IMR-90 (cell line): ENCODE results near the gene KLHDC1. TPM values are rescaled to one million over a fixed set of nuclear protein-coding genes. Genes with fewer than 3 reads are reported as not detected.

Source experiments
- ATAC-seq: fragments of 200-7000 bp; cut with Tn5 transposase; 2 replicates; pipeline ENCODE4 v1.9.1; 2020; ENCODE audit warnings: low read depth, mild to moderate bottlenecking, moderate library complexity
- BruUV-seq: library from RNA; stranded (reverse); fragments of 400-500 nt; replicated peaks from 2 replicates; lab custom pipeline; 2021; lab: Mats Ljungman, UMichigan
- CTCF ChIA-PET: fragments of 300-600 bp; formaldehyde crosslinking; extraction: SDS; loops from one replicate; lab custom pipeline; 2021; ENCODE audit warnings: antibody characterized with exemption; lab: Yijun Ruan, JAX
- POLR2A ChIA-PET: fragments of 300-600 bp; sonication (Branson Sonifier 250); formaldehyde crosslinking; loops from one replicate; lab custom pipeline; 2022; ENCODE audit warnings: antibody characterized with exemption; ENCODE audit not compliant: unreplicated experiment; lab: Charles Lee
- DNase-seq: peaks from one replicate; pipeline ENCODE4 v3.0.0; 2013
- H2AFZ ChIP-seq: replicated peaks from 2 replicates; pipeline ENCODE3; 2013; ENCODE audit warnings: low read length, mild to moderate bottlenecking; ENCODE audit not compliant: poor library complexity
- H2AK5ac ChIP-seq: 2 replicates; pipeline ENCODE4 v1.6.1; 2013; ENCODE audit warnings: low read depth, low read length, inconsistent platforms
- H2AK9ac ChIP-seq: replicated peaks from 2 replicates; pipeline ENCODE3; 2013; ENCODE audit warnings: mild to moderate bottlenecking, low read depth, low read length, moderate library complexity; ENCODE audit not compliant: poor library complexity
- H2BK120ac ChIP-seq: 2 replicates; pipeline ENCODE4 v1.6.1; 2013; ENCODE audit warnings: low read depth, low read length, inconsistent platforms
- H2BK15ac ChIP-seq: 3 replicates; pipeline ENCODE4 v1.6.1; 2013; ENCODE audit warnings: low read depth, low read length, inconsistent platforms
- H2BK20ac ChIP-seq: 2 replicates; pipeline ENCODE4 v1.6.1; 2013; ENCODE audit warnings: low read depth, mild to moderate bottlenecking, inconsistent platforms, low read length, moderate library complexity
- H2BK5ac ChIP-seq: 2 replicates; pipeline ENCODE4 v1.6.1; 2013; ENCODE audit warnings: mild to moderate bottlenecking, low read depth, low read length, inconsistent platforms; ENCODE audit not compliant: poor library complexity, severe bottlenecking
- H3K14ac ChIP-seq: replicated peaks from 2 replicates; pipeline ENCODE4 v1.6.1; 2013; ENCODE audit warnings: low read depth, low read length, inconsistent platforms
- H3K18ac ChIP-seq: 2 replicates; pipeline ENCODE4 v1.6.1; 2013; ENCODE audit warnings: low read depth, low read length, control low read depth
- H3K23ac ChIP-seq: 2 replicates; pipeline ENCODE4 v1.6.1; 2013; ENCODE audit warnings: low read depth, low read length, inconsistent platforms
- H3K27ac ChIP-seq: 2 replicates; pipeline ENCODE4 v1.5.1; 2013; ENCODE audit warnings: mild to moderate bottlenecking, control low read depth, low read length; ENCODE audit not compliant: insufficient read depth
- H3K27me3 ChIP-seq: 2 replicates; pipeline ENCODE4 v1.6.1; 2013; ENCODE audit warnings: low read length; ENCODE audit not compliant: control insufficient read depth, insufficient read depth
- H3K36me3 ChIP-seq: 2 replicates; pipeline ENCODE4 v1.6.1; 2013; ENCODE audit warnings: low read length, mixed read lengths; ENCODE audit not compliant: control insufficient read depth, insufficient read depth
- H3K4ac ChIP-seq: 2 replicates; pipeline ENCODE4 v1.6.1; 2013; ENCODE audit warnings: low read depth, low read length, inconsistent platforms
- H3K4me1 ChIP-seq: 2 replicates; pipeline ENCODE4 v1.6.1; 2013; ENCODE audit warnings: low read length, mixed read lengths; ENCODE audit not compliant: control insufficient read depth, insufficient read depth
- H3K4me2 ChIP-seq: 2 replicates; pipeline ENCODE4 v1.6.1; 2013; ENCODE audit warnings: low read depth, mild to moderate bottlenecking, control low read depth, low read length, moderate library complexity
- H3K4me3 ChIP-seq: 2 replicates; pipeline ENCODE4 v1.5.1; 2013; ENCODE audit warnings: low read depth, mild to moderate bottlenecking, control low read depth, low read length, moderate library complexity; ENCODE audit not compliant: insufficient read depth
- H3K56ac ChIP-seq: 2 replicates; pipeline ENCODE4 v1.6.1; 2013; ENCODE audit warnings: low read length, inconsistent platforms; ENCODE audit not compliant: insufficient read depth; ENCODE audit errors: extremely low read depth
- H3K79me1 ChIP-seq, 2 experiments: 2 replicates each; pipeline ENCODE4 v1.6.1; 2013; ENCODE audit warnings: low read length in 2 of 2, inconsistent platforms in 1 of 2, low read depth in 1 of 2
- H3K9ac ChIP-seq: 2 replicates; pipeline ENCODE4 v1.6.1; 2013; ENCODE audit warnings: low read depth, low read length, control low read depth
- H3K9me1 ChIP-seq: 2 replicates; pipeline ENCODE4 v1.6.1; 2013; ENCODE audit warnings: low read length, inconsistent platforms; ENCODE audit not compliant: insufficient read depth
- H3K9me3 ChIP-seq: 2 replicates; pipeline ENCODE4 v1.6.1; 2013; ENCODE audit warnings: low read length; ENCODE audit not compliant: control insufficient read depth, insufficient read depth
- H4K20me1 ChIP-seq: 2 replicates; pipeline ENCODE4 v1.6.1; 2013; ENCODE audit warnings: low read length, inconsistent platforms; ENCODE audit not compliant: insufficient read depth
- H4K5ac ChIP-seq: 2 replicates; pipeline ENCODE4 v1.6.1; 2013; ENCODE audit warnings: mild to moderate bottlenecking, low read depth, low read length, control low read depth
- H4K8ac ChIP-seq, 2 experiments: 2 replicates each; pipeline ENCODE4 v1.6.1; 2013; ENCODE audit warnings: low read depth in 2 of 2, low read length in 2 of 2, control low read depth in 1 of 2, inconsistent platforms in 1 of 2
- H4K91ac ChIP-seq: 2 replicates; pipeline ENCODE4 v1.6.1; 2013; ENCODE audit warnings: low read depth, low read length, inconsistent platforms; ENCODE audit not compliant: insufficient read depth
- BHLHE40 ChIP-seq: fragments of 150-350 bp; IDR thresholded peaks from 2 replicates; pipeline ENCODE4 v1.6.1; 2016; ENCODE audit warnings: mild to moderate bottlenecking, low read depth, low read length
- CHD1 ChIP-seq: IDR thresholded peaks from 2 replicates; pipeline ENCODE4 v1.6.1; 2012; ENCODE audit warnings: low read depth, low read length, improper control_type of control experiment
- CTCF ChIP-seq: conservative IDR thresholded peaks from 2 replicates; pipeline ENCODE4 v1.5.1; 2012; ENCODE audit warnings: mild to moderate bottlenecking, low read depth, low read length, improper control_type of control experiment
- ELK1 ChIP-seq: fragments of 150-350 bp; IDR thresholded peaks from 2 replicates; pipeline ENCODE4 v1.6.1; 2016; ENCODE audit warnings: low read depth, mild to moderate bottlenecking, low read length, moderate library complexity, borderline replicate concordance
- FOS ChIP-seq: fragments of 150-350 bp; IDR thresholded peaks from 2 replicates; pipeline ENCODE4 v1.6.1; 2016; ENCODE audit warnings: low read depth, low read length
- MAFK ChIP-seq: IDR thresholded peaks from 2 replicates; pipeline ENCODE4 v1.6.1; 2012; ENCODE audit warnings: low read depth, low read length, improper control_type of control experiment
- MAZ ChIP-seq: IDR thresholded peaks from 2 replicates; pipeline ENCODE4 v1.6.1; 2012; ENCODE audit warnings: low read depth, mild to moderate bottlenecking, low read length, improper control_type of control experiment, moderate library complexity, borderline replicate concordance
- MXI1 ChIP-seq: IDR thresholded peaks from 2 replicates; pipeline ENCODE4 v1.6.1; 2012; ENCODE audit warnings: low read depth, mild to moderate bottlenecking, low read length, moderate library complexity, borderline replicate concordance
- NFE2L2 ChIP-seq: fragments of 150-350 bp; IDR thresholded peaks from 2 replicates; pipeline ENCODE4 v1.6.1; 2016; ENCODE audit warnings: low read depth, mild to moderate bottlenecking, low read length
- POLR2A ChIP-seq: IDR thresholded peaks from 2 replicates; pipeline ENCODE4 v1.6.1; 2012; ENCODE audit warnings: mild to moderate bottlenecking, low read depth, low read length
- RAD21 ChIP-seq: IDR thresholded peaks from 2 replicates; pipeline ENCODE4 v1.6.1; 2012; ENCODE audit warnings: low read length, improper control_type of control experiment
- RCOR1 ChIP-seq: IDR thresholded peaks from 2 replicates; pipeline ENCODE4 v1.6.1; 2012; ENCODE audit warnings: mild to moderate bottlenecking, low read length, improper control_type of control experiment; ENCODE audit not compliant: insufficient replicate concordance
- RFX5 ChIP-seq: IDR thresholded peaks from 2 replicates; pipeline ENCODE4 v1.8.0; 2012; ENCODE audit warnings: low read depth, mild to moderate bottlenecking, low read length, moderate library complexity
- SMC3 ChIP-seq: fragments of 150-350 bp; IDR thresholded peaks from 2 replicates; pipeline ENCODE4 v1.6.1; 2016; ENCODE audit warnings: low read depth, mild to moderate bottlenecking, antibody characterized with exemption, low read length, moderate library complexity
- USF2 ChIP-seq: fragments of 150-350 bp; IDR thresholded peaks from 2 replicates; pipeline ENCODE4 v1.6.1; 2017; ENCODE audit warnings: mild to moderate bottlenecking, antibody characterized with exemption, low read length, low read depth
- WGBS, 2 experiments: methylation state at CpG; one replicate each; pipeline versions ENCODE4 v1.1.5 to v1.1.7; 2013; ENCODE audit warnings: missing lambda C conversion rate in 2 of 2; ENCODE audit not compliant: insufficient read length in 1 of 2; ENCODE audit errors: extremely low coverage in 2 of 2; 5-methylcytosine and 5-hydroxymethylcytosine counted together
- dilution Hi-C: fragments of 300-500 bp; cut with HindIII; formaldehyde crosslinking; loops from one replicate; pipeline ENCODE4 v1.14.3; 2018; ENCODE audit warnings: low sequenced_read_pairs; ENCODE audit not compliant: unreplicated experiment
- in situ Hi-C: fragments of 300-500 bp; cut with MboI; formaldehyde crosslinking; loops from 3 replicates; pipeline ENCODE4 v1.14.3; 2019; ENCODE audit warnings: low sequenced_read_pairs, inconsistent platforms, mixed read lengths
- intact Hi-C: fragments of 100-400 bp; cut with micrococcal nuclease; formaldehyde crosslinking; loops from 2 replicates; pipeline ENCODE4 v1.10.0; 2022
- polyA plus RNA-seq, 3 experiments: library from polyadenylated mRNA; depleted of rRNA; stranded (reverse); fragments of >200 nt; gene quantifications; 2 replicates each; pipeline ENCODE4 v1.2.3, GENCODE V29; 2012; ENCODE audit warnings: low replicate concordance in 1 of 3
- total RNA-seq: library from RNA; depleted of rRNA; stranded (reverse); fragments of >200 nt; gene quantifications from 2 replicates; pipeline ENCODE4 v1.2.3, GENCODE V29; 2012

KLHDC1 gene
- total and polyA plus RNA-seq, 2 of the 4 experiments (the other 2 are of a cell fraction) = 0.51 to 0.90 TPM

- CTCF ChIA-PET = interaction anchor here (1.0 kb wide), 2 partner anchors 19 to 22 kb away, joined by 3 read pairs; no protein-coding TSS in a partner anchor
- Histone ChIP-seq H3K4me1 (peaks cover 9% of the 10 kb centered on the region), H3K14ac (peak overlapping the region; percentile 88), H3K9ac (peak overlapping the region; percentile 92; the same call in 1 of the 2 replicates), H3K4me2 (peak overlapping the region; percentile 92), H3K9me1 (peaks cover 5% of the 10 kb centered on the region), H3K27ac (peak overlapping the region; percentile 51), H4K5ac (peak overlapping the region; percentile 86), H3K4me3 (no peak overlapping the region), H4K91ac (peak overlapping the region; percentile 26; the same call in 1 of the 2 replicates), H3K27me3 (no peaks in the 10 kb centered on the region), H3K23ac (peak overlapping the region; percentile 75), H2AK5ac (peak overlapping the region; percentile 63; the same call in 1 of the 2 replicates), H2BK5ac (peak overlapping the region; percentile 94), H4K20me1 (peaks cover 11% of the 10 kb centered on the region), H3K9me3 (no peaks in the 10 kb centered on the region), H2AK9ac (peak overlapping the region; percentile 44), H2BK20ac (no peak overlapping the region), H3K56ac (peak overlapping the region; percentile 95), H3K79me1 (peaks cover 13 to 30% of the 10 kb centered on the region in 2 experiments; a peak in 3 of 4 replicates), H3K4ac (peak overlapping the region; percentile 76), H2BK15ac (no peak overlapping the region; the same call in 2 of the 3 replicates), H2AFZ (peak overlapping the region; percentile 84), H4K8ac (peak overlapping the region; percentile 98), H2BK120ac (peak overlapping the region; percentile 49), H3K18ac (peak overlapping the region; percentile 2; the same call in 1 of the 2 replicates), H3K36me3 (no peaks in the 10 kb centered on the region)
- dilution Hi-C loops (no loop called here), intact Hi-C loops (loop anchor here (1.0 to 5.0 kb wide), 3 partner anchors 74 to 305 kb away; partner anchors contain the start of gene KLHDC1), in situ Hi-C loops (loop anchor here (5.0 to 25.0 kb wide), 3 partner anchors 75 to 305 kb away; partner anchors contain the start of genes DNAAF2 and KLHDC1)
- DNase-seq (no peak), ATAC-seq (no peak)
- POLR2A ChIA-PET = interaction anchor here (0.6 kb wide), 1 partner anchor 38 kb away, joined by 4 read pairs; no protein-coding TSS in a partner anchor
- BruUV-seq = no TSS peak
- 92% methylated on average over 6 of the region's 10 CpGs; no CpG with 5 or more reads in 1 of the 2 experiments for WGBS, 2 experiments
- TF ChIP-seq CHD1 (no peak), RAD21 (no peak), SMC3 (no peak), ELK1 (no peak), MAFK (no peak), POLR2A (no peak), NFE2L2 (no peak), RCOR1 (no peak), USF2 (no peak), MAZ (no peak), MXI1 (no peak), RFX5 (no peak), CTCF (no peak), FOS (no peak), BHLHE40 (no peak)
Measured at GRCh38 chr14:49766839-49767238, 73.9 kb downstream of the KLHDC1 start.
